WI38 (cell line): Measurements from ENCODE around the gene LRRC61.
"Not testable (repeated sequence)": the region's sequence is repeated elsewhere in the genome, so short reads cannot be mapped to it uniquely, and the experiment has no call there.

Source experiments
- H3K4me3 ChIP-seq: 2 replicates; pipeline ENCODE4 v1.5.1; 2011; ENCODE audit warnings: low read depth, mild to moderate bottlenecking, control low read depth, low read length
- CTCF ChIP-seq: IDR thresholded peaks from 2 replicates; pipeline ENCODE4 v1.5.1; 2012; ENCODE audit warnings: low read depth, mild to moderate bottlenecking, control low read depth, low read length

LRRC61 gene

GRCh38 chr7:150304499-150305258 lies 18.5 kb upstream of the LRRC61 start:
- not testable (repeated sequence) for H3K4me3 ChIP-seq

GRCh38 chr7:150305259-150305902 lies 17.8 kb upstream of the LRRC61 start:
- H3K4me3 ChIP-seq = not testable (repeated sequence)

- not testable (repeated sequence) for H3K4me3 ChIP-seq
Observed at GRCh38 chr7:150305903-150306284, 17.3 kb upstream of the LRRC61 start.

GRCh38 chr7:150306377-150306776 lies 16.8 kb upstream of the LRRC61 start:
- not testable (repeated sequence) for H3K4me3 ChIP-seq

- no peak overlapping the region for H3K4me3 ChIP-seq
- TF ChIP-seq CTCF = no peak
Observed at GRCh38 chr7:150307129-150307528, 16.0 kb upstream of the LRRC61 start.

GRCh38 chr7:150307904-150308303 lies 15.3 kb upstream of the LRRC61 start:
- no peak for TF ChIP-seq CTCF
- H3K4me3 ChIP-seq = no peak overlapping the region

- H3K4me3 ChIP-seq = no peak overlapping the region
- no peak for TF ChIP-seq CTCF
Observed at GRCh38 chr7:150308575-150308974, 14.6 kb upstream of the LRRC61 start.

GRCh38 chr7:150311146-150311545 lies 12.0 kb upstream of the LRRC61 start:
- no peak overlapping the region for H3K4me3 ChIP-seq
- TF ChIP-seq CTCF = no peak

- H3K4me3 ChIP-seq = no peak overlapping the region
Observed at GRCh38 chr7:150311711-150312110, 11.4 kb upstream of the LRRC61 start.

GRCh38 chr7:150312649-150313366 lies 10.3 kb upstream of the LRRC61 start:
- H3K4me3 ChIP-seq = not testable (repeated sequence)

More at GRCh38 chr7:150311711-150312110, 11.4 kb upstream of the LRRC61 start:
- TF ChIP-seq CTCF = no peak
